MCF 10A (cell line): ENCODE results near the gene C8A. TPM values are rescaled to one million over a fixed set of nuclear protein-coding genes. Genes with fewer than 3 reads are reported as not detected.

Experiments used
- BruUV-seq: library from RNA; stranded (reverse); fragments of 400-500 nt; replicated peaks from 2 replicates; lab custom pipeline; 2021; lab: Mats Ljungman, UMichigan
- CTCF ChIA-PET: fragments of 300-600 bp; sonication (Branson Sonifier 250); formaldehyde crosslinking; extraction: SDS; loops from one replicate; lab custom pipeline; 2021; ENCODE audit warnings: antibody characterized with exemption, inconsistent platforms; lab: Yijun Ruan, JAX
- POLR2A ChIA-PET: fragments of 300-600, 350-650 bp; sonication (Branson Sonifier 250); formaldehyde crosslinking; extraction: SDS; loops from one replicate; lab custom pipeline; 2020; ENCODE audit warnings: antibody characterized with exemption, inconsistent platforms; lab: Yijun Ruan, JAX
- DNase-seq: peaks from one replicate; pipeline ENCODE4 v3.0.0-alpha.2; 2018; ENCODE audit not compliant: unreplicated experiment
- H3K27ac Mint-ChIP-seq: one replicate; pipeline ENCODE4 v1.8.0; 2022; ENCODE audit warnings: mild to moderate bottlenecking, low read depth, mixed read lengths; ENCODE audit not compliant: unreplicated experiment
- H3K27me3 Mint-ChIP-seq: one replicate; pipeline ENCODE4 v1.8.0; 2022; ENCODE audit warnings: mixed read lengths; ENCODE audit not compliant: insufficient read depth, unreplicated experiment
- H3K36me3 Mint-ChIP-seq: one replicate; pipeline ENCODE4 v1.8.0; 2022; ENCODE audit warnings: mild to moderate bottlenecking, moderate library complexity, mixed read lengths; ENCODE audit not compliant: insufficient read depth, unreplicated experiment
- H3K4me1 Mint-ChIP-seq: one replicate; pipeline ENCODE4 v1.8.0; 2022; ENCODE audit warnings: mixed read lengths; ENCODE audit not compliant: insufficient read depth, unreplicated experiment
- H3K4me3 Mint-ChIP-seq: one replicate; pipeline ENCODE4 v1.8.0; 2022; ENCODE audit warnings: mild to moderate bottlenecking, moderate library complexity, mixed read lengths; ENCODE audit not compliant: unreplicated experiment
- H3K9me3 Mint-ChIP-seq: one replicate; pipeline ENCODE4 v1.8.0; 2022; ENCODE audit warnings: mixed read lengths; ENCODE audit not compliant: unreplicated experiment
- CTCF ChIP-seq: fragments of 200-600 bp; IDR thresholded peaks from one replicate; pipeline ENCODE4 v1.8.0; 2022; ENCODE audit warnings: antibody characterized with exemption, mild to moderate bottlenecking; ENCODE audit not compliant: unreplicated experiment
- intact Hi-C: fragments of 100-400 bp; cut with micrococcal nuclease; formaldehyde crosslinking; loops from 2 replicates; pipeline ENCODE4 v1.14.1; 2022
- total RNA-seq: library from RNA; stranded (reverse); gene quantifications from 2 replicates; pipeline ENCODE4 v1.2.3, GENCODE V29; 2022

C8A gene
- total RNA-seq, 1 experiment from 2014 or later, result not detected

- Mint-ChIP-seq H3K4me1 (no peaks in the 10 kb centered on the region), H3K4me3 (no peak overlapping the region), H3K36me3 (peaks cover 4% of the 10 kb centered on the region), H3K27ac (no peak overlapping the region), H3K9me3 (no peaks in the 10 kb centered on the region), H3K27me3 (peaks cover 13% of the 10 kb centered on the region)
- BruUV-seq, result no TSS peak
- TF ChIP-seq CTCF, result no peak
- no peak for DNase-seq
- ChIA-PET CTCF (no interaction called here), POLR2A (no interaction called here)
- intact Hi-C loops, result no loop called here
These were observed 1.6 kb downstream of the C8A start for GRCh38 chr1:56856186-56856585.

GRCh38 chr1:56859287-56859686 lies 4.7 kb downstream of the C8A start:
- peaks cover 3% of the 10 kb centered on the region for H3K9me3 Mint-ChIP-seq
- intact Hi-C loops, result no loop called here
- no TSS peak for BruUV-seq
- no peak overlapping the region for H3K4me3 Mint-ChIP-seq
- ChIA-PET POLR2A (no interaction called here), CTCF (no interaction called here)
- no peaks in the 10 kb centered on the region for H3K4me1 Mint-ChIP-seq
- TF ChIP-seq CTCF, result no peak
- no peak for DNase-seq
- H3K27ac Mint-ChIP-seq, result no peak overlapping the region
- H3K27me3 Mint-ChIP-seq, result no peaks in the 10 kb centered on the region
- H3K36me3 Mint-ChIP-seq, result no peaks in the 10 kb centered on the region

GRCh38 chr1:56863265-56863992 lies 8.8 kb downstream of the C8A start:
- Mint-ChIP-seq H3K4me1 (no peaks in the 10 kb centered on the region), H3K4me3 (no peak overlapping the region), H3K27ac (no peak overlapping the region), H3K27me3 (no peaks in the 10 kb centered on the region), H3K9me3 (peaks cover 8% of the 10 kb centered on the region), H3K36me3 (no peaks in the 10 kb centered on the region)
- POLR2A ChIA-PET, result no interaction called here
- TF ChIP-seq CTCF, result no peak
- intact Hi-C loops, result no loop called here
- no peak for DNase-seq
- CTCF ChIA-PET, result no interaction called here
- no TSS peak for BruUV-seq

- Mint-ChIP-seq H3K4me3 (no peak overlapping the region), H3K36me3 (no peaks in the 10 kb centered on the region), H3K9me3 (peaks cover 8% of the 10 kb centered on the region), H3K4me1 (no peaks in the 10 kb centered on the region), H3K27ac (no peak overlapping the region), H3K27me3 (no peaks in the 10 kb centered on the region)
- ChIA-PET CTCF (no interaction called here), POLR2A (no interaction called here)
- no peak for DNase-seq
- TF ChIP-seq CTCF, result no peak
- no TSS peak for BruUV-seq
- intact Hi-C loops, result no loop called here
These were observed 9.8 kb downstream of the C8A start for GRCh38 chr1:56864430-56864829.
